AML-193 (cell line): ENCODE results near the gene PLPP7.
"Not testable (repeated sequence)": the region's sequence is repeated elsewhere in the genome, so short reads cannot be mapped to it uniquely, and the experiment has no call there.

Experiments
- DNase-seq, 2 experiments: peaks; one replicate each; lab custom pipeline; 2025; lab: John Stamatoyannopoulos, UW

Gene PLPP7

GRCh38 chr9:131289301-131290035 lies at the start of gene PLPP7:
Gene PLPP7 (plus strand): TSS chr9:131289723. CDS start chr9:131289998, 275 bp downstream.
- DNase-seq, result no peak

GRCh38 chr9:131240047-131240921 lies 49.2 kb upstream of the PLPP7 start:
- no peak for DNase-seq

- not testable (repeated sequence) for DNase-seq
These were observed 45.2 kb upstream of the PLPP7 start for GRCh38 chr9:131244331-131244730.

- DNase-seq, result no peak
These were observed 42.9 kb upstream of the PLPP7 start for GRCh38 chr9:131246618-131247017.

GRCh38 chr9:131252120-131252519 lies 37.4 kb upstream of the PLPP7 start:
- DNase-seq, result peak; percentile 28 to 44

- peak; percentile 24 to 25 for DNase-seq
These were observed 35.5 kb upstream of the PLPP7 start for GRCh38 chr9:131253891-131254491.

GRCh38 chr9:131254626-131255025 lies 34.9 kb upstream of the PLPP7 start:
- no peak for DNase-seq

- no peak for DNase-seq
These were observed 33.8 kb upstream of the PLPP7 start for GRCh38 chr9:131255676-131256197.

- DNase-seq, result no peak
These were observed 32.1 kb upstream of the PLPP7 start for GRCh38 chr9:131257266-131258025.

GRCh38 chr9:131258186-131258585 lies 31.3 kb upstream of the PLPP7 start:
- no peak for DNase-seq

- no peak for DNase-seq
These were observed 30.7 kb upstream of the PLPP7 start for GRCh38 chr9:131258698-131259431.

- no peak for DNase-seq
These were observed 30.1 kb upstream of the PLPP7 start for GRCh38 chr9:131259432-131259898.

- no peak for DNase-seq
These were observed 29.5 kb upstream of the PLPP7 start for GRCh38 chr9:131259916-131260597.

GRCh38 chr9:131260751-131261452 lies 28.6 kb upstream of the PLPP7 start:
- DNase-seq, result no peak

- no peak for DNase-seq
These were observed 27.0 kb upstream of the PLPP7 start for GRCh38 chr9:131262327-131263032.

- not testable (repeated sequence) for DNase-seq
These were observed 26.5 kb upstream of the PLPP7 start for GRCh38 chr9:131263033-131263343.

- DNase-seq, result no peak
These were observed 25.8 kb upstream of the PLPP7 start for GRCh38 chr9:131263701-131264100.

- no peak for DNase-seq
These were observed 25.3 kb upstream of the PLPP7 start for GRCh38 chr9:131264231-131264630.
